ENCODE results near the gene MED7. TPM values are rescaled to one million over a fixed set of nuclear protein-coding genes. Genes with fewer than 3 reads are reported as not detected.

MED7 gene
- total RNA-seq, 2 donors from 2014 or later = 14.8 to 19.1 TPM

DNA sequence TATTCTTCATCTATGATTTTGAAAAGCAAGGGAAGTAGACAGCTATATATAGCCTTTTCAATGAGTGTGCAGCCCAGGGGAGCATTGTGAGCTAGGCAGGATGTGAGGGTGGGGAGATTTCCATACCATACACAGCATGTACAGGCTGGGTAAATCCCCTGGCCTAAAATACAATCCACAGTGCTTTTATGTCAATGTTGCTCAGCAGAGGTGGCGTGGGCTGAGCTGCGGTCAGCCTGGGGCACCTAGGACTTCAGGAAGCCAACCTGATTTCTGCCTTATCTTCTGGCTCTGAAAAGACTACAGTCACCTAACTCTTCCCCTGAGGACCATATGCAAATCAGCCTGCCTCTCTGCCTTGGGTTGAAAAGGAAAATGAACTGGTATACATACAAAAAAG is 29.7 kb upstream of the MED7 start:
- WGBS, 2 experiments (ENCODE audit: insufficient coverage in 1 of 2, insufficient read length in 1 of 2) = 52 to 97% methylated on average over 2 of the region's 2 CpGs
- TF ChIP-seq CTCF (conservative IDR thresholded peaks at IDR 0.05) = no peak
- no peak overlapping the region for H3K27ac ChIP-seq (ENCODE audit: low read depth, low read length)

DNA sequence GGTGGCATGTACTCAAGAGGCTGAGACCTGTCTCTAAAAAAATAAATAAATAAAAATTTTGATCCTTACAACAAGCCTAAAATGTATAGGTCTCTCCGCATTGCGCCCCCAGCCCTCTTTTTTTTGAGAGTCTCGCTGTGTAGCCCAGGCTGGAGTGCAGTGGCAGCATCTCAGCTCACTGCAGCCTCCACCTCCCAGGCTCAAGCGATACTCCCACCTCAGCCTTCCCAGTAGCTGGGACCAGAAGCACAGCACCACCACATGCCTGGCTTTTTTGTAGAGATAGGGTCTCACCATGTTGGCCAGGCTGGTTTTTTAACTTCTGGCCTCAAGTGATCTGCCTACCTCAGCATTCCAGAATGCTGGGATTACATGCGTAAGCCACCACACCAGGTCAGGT is 25.6 kb upstream of the MED7 start:
- DNase-seq = no peak
- Histone ChIP-seq H3K27ac (ENCODE audit: low read depth, low read length) (no peak overlapping the region), H3K4me3 (ENCODE audit: low read length) (no peak overlapping the region), H3K9me3 (ENCODE audit: control insufficient read depth, low read length) (no peaks in the 10 kb centered on the region), H3K4me1 (ENCODE audit: control insufficient read depth, insufficient read depth, low read length) (no peaks in the 10 kb centered on the region), H3K27me3 (ENCODE audit: control insufficient read depth, insufficient read depth, low read length, poor library complexity, severe bottlenecking) (no peaks in the 10 kb centered on the region), H3K36me3 (ENCODE audit: control insufficient read depth, insufficient read depth, low read length) (no peaks in the 10 kb centered on the region), H3K9ac (ENCODE audit: extremely low read depth, low read length, poor library complexity, severe bottlenecking) (no peak overlapping the region)
- Mint-ChIP-seq H3K36me3 (ENCODE audit: low read depth) (peaks cover 2% of the 10 kb centered on the region), H3K27ac (no peak overlapping the region), H3K27me3 (ENCODE audit: insufficient read depth) (no peaks in the 10 kb centered on the region), H3K4me1 (peaks cover 4% of the 10 kb centered on the region), H3K4me3 (no peak overlapping the region), H3K9me3 (peaks cover 16% of the 10 kb centered on the region)
- TF ChIP-seq CTCF (conservative IDR thresholded peaks at IDR 0.05) = no peak
- 97 to 100% methylated on average over 5 of the region's 5 CpGs for WGBS, 2 experiments (ENCODE audit: insufficient coverage in 1 of 2, insufficient read length in 1 of 2)

More for the DNA sequence above, 29.7 kb upstream of the MED7 start:
- peaks cover 16% of the 10 kb centered on the region for H3K9me3 Mint-ChIP-seq
- Histone ChIP-seq H3K36me3 (ENCODE audit: control insufficient read depth, insufficient read depth, low read length) (no peaks in the 10 kb centered on the region), H3K27me3 (ENCODE audit: control insufficient read depth, insufficient read depth, low read length, poor library complexity, severe bottlenecking) (no peaks in the 10 kb centered on the region), H3K4me3 (ENCODE audit: low read length) (no peak overlapping the region), H3K9ac (ENCODE audit: extremely low read depth, low read length, poor library complexity, severe bottlenecking) (no peak overlapping the region), H3K4me1 (ENCODE audit: control insufficient read depth, insufficient read depth, low read length) (no peaks in the 10 kb centered on the region), H3K9me3 (ENCODE audit: control insufficient read depth, low read length) (no peaks in the 10 kb centered on the region)
- H3K27me3 Mint-ChIP-seq (ENCODE audit: insufficient read depth) = no peaks in the 10 kb centered on the region
- H3K4me1 Mint-ChIP-seq = peaks cover under 1% of the 10 kb centered on the region
- DNase-seq = no peak
- H3K27ac Mint-ChIP-seq = no peak overlapping the region
- H3K4me3 Mint-ChIP-seq = no peak overlapping the region
- H3K36me3 Mint-ChIP-seq (ENCODE audit: low read depth) = peaks cover 2% of the 10 kb centered on the region

DNA sequence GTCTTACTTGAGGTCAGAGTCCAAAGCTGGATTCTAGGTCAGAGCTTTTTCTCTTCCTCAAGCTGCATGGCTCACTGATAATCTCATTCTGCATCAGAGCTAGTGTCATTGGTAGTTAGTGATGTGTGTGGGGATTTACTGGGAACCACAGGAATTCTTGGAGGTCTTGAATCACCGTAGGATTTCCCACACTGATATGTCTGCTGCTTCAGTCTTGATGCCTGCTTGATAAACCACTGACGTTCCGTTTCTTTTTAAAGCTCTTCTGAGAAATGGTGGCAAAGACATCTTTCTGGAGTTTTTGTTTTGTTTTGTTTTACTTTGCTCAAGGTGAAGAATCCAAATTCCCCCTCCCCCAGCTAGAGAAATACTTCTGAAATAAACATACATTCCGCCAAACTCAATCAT is 24.6 kb upstream of the MED7 start:
- TF ChIP-seq CTCF (conservative IDR thresholded peaks at IDR 0.05) = no peak
- no peaks in the 10 kb centered on the region for H3K36me3 ChIP-seq (ENCODE audit: control insufficient read depth, insufficient read depth, low read length)
- no peak overlapping the region for H3K4me3 ChIP-seq (ENCODE audit: low read length)
- no peak overlapping the region for H3K27ac ChIP-seq (ENCODE audit: low read depth, low read length)
- Mint-ChIP-seq H3K4me1 (peaks cover 4% of the 10 kb centered on the region), H3K36me3 (ENCODE audit: low read depth) (peaks cover 2% of the 10 kb centered on the region), H3K27me3 (ENCODE audit: insufficient read depth) (no peaks in the 10 kb centered on the region), H3K27ac (peak overlapping the region; percentile 49), H3K4me3 (no peak overlapping the region), H3K9me3 (peaks cover 16% of the 10 kb centered on the region)
- no peak for DNase-seq
- H3K27me3 ChIP-seq (ENCODE audit: control insufficient read depth, insufficient read depth, low read length, poor library complexity, severe bottlenecking) = no peaks in the 10 kb centered on the region
- 87 to 91% methylated on average over 3 to 4 of the region's 4 CpGs for WGBS, 2 experiments (ENCODE audit: insufficient coverage in 1 of 2, insufficient read length in 1 of 2)
- H3K9me3 ChIP-seq (ENCODE audit: control insufficient read depth, low read length) = no peaks in the 10 kb centered on the region
- H3K4me1 ChIP-seq (ENCODE audit: control insufficient read depth, insufficient read depth, low read length) = no peaks in the 10 kb centered on the region
- no peak overlapping the region for H3K9ac ChIP-seq (ENCODE audit: extremely low read depth, low read length, poor library complexity, severe bottlenecking)

Measured in endodermal cell (in vitro differentiated cells).